ES-I3 (cell line): ENCODE measurements around the gene DMC1.
"Not testable (repeated sequence)": the region's sequence is repeated elsewhere in the genome, so short reads cannot be mapped to it uniquely, and the experiment has no call there.

ENCODE experiments used
- H3K36me3 ChIP-seq: 2 replicates; pipeline ENCODE4 v1.6.1; 2013; ENCODE audit warnings: mild to moderate bottlenecking, low read length, control low read depth, moderate library complexity; ENCODE audit not compliant: insufficient read depth
- H3K4me1 ChIP-seq: 2 replicates; pipeline ENCODE4 v1.6.1; 2013; ENCODE audit warnings: mild to moderate bottlenecking, control low read depth, low read length; ENCODE audit not compliant: insufficient read depth
- H3K9ac ChIP-seq: 2 replicates; pipeline ENCODE4 v1.6.1; 2013; ENCODE audit warnings: low read depth, mild to moderate bottlenecking, low read length, moderate library complexity
- H3K9me3 ChIP-seq: 2 replicates; pipeline ENCODE4 v1.6.1; 2013; ENCODE audit warnings: mild to moderate bottlenecking, low read length, moderate library complexity; ENCODE audit not compliant: control insufficient read depth, insufficient read depth

Gene DMC1

GRCh38 chr22:38481162-38481870 lies 88.7 kb downstream of the DMC1 start:
- H3K36me3 ChIP-seq = peaks cover 48% of the 10 kb centered on the region
- no peak overlapping the region for H3K9ac ChIP-seq

GRCh38 chr22:38479096-38479837 lies 90.7 kb downstream of the DMC1 start:
- no peak overlapping the region for H3K9ac ChIP-seq
- H3K4me1 ChIP-seq = peaks cover under 1% of the 10 kb centered on the region; the same call in 1 of the 2 replicates
- H3K9me3 ChIP-seq = no peaks in the 10 kb centered on the region
- peaks cover 33% of the 10 kb centered on the region for H3K36me3 ChIP-seq

More at GRCh38 chr22:38481162-38481870, 88.7 kb downstream of the DMC1 start:
- Histone ChIP-seq H3K9me3 (no peaks in the 10 kb centered on the region), H3K4me1 (no peaks in the 10 kb centered on the region)

GRCh38 chr22:38477585-38477984 lies 92.4 kb downstream of the DMC1 start:
- no peak overlapping the region for H3K9ac ChIP-seq
- H3K36me3 ChIP-seq = peaks cover 18% of the 10 kb centered on the region
- peaks cover 4% of the 10 kb centered on the region; the same call in 1 of the 2 replicates for H3K4me1 ChIP-seq
- no peaks in the 10 kb centered on the region for H3K9me3 ChIP-seq

- no peak overlapping the region for H3K9ac ChIP-seq
- no peaks in the 10 kb centered on the region for H3K9me3 ChIP-seq
- no peaks in the 10 kb centered on the region for H3K36me3 ChIP-seq
- H3K4me1 ChIP-seq = peaks cover 4% of the 10 kb centered on the region; the same call in 1 of the 2 replicates
Measured at GRCh38 chr22:38474003-38474607, 95.9 kb downstream of the DMC1 start.

GRCh38 chr22:38471237-38471636 lies 98.7 kb downstream of the DMC1 start:
- H3K36me3 ChIP-seq = no peaks in the 10 kb centered on the region
- peaks cover 6% of the 10 kb centered on the region; the same call in 1 of the 2 replicates for H3K4me1 ChIP-seq
- H3K9me3 ChIP-seq = no peaks in the 10 kb centered on the region
- no peak overlapping the region for H3K9ac ChIP-seq

- not testable (repeated sequence) for H3K9ac ChIP-seq, H3K36me3 ChIP-seq, H3K4me1 ChIP-seq, H3K9me3 ChIP-seq
Measured at GRCh38 chr22:38470179-38470578, 99.8 kb downstream of the DMC1 start.

GRCh38 chr22:38469306-38469781 lies 100.6 kb downstream of the DMC1 start:
- H3K36me3 ChIP-seq = no peaks in the 10 kb centered on the region
- H3K9me3 ChIP-seq = no peaks in the 10 kb centered on the region
- no peak overlapping the region for H3K9ac ChIP-seq
- H3K4me1 ChIP-seq = peaks cover 6% of the 10 kb centered on the region; the same call in 1 of the 2 replicates
